Heart left ventricle (tissue), 16 donors: ENCODE results near the gene NKIRAS2. TPM values are rescaled to one million over a fixed set of nuclear protein-coding genes. Genes with fewer than 3 reads are reported as not detected.

ENCODE experiments used
- ATAC-seq, 4 donors: fragments of 200-7000 bp; cut with Tn5 transposase; one replicate each; pipeline ENCODE4 v1.9.1; 2020 to 2022; ENCODE audit warnings: moderate library complexity in 4 of 4, mild to moderate bottlenecking in 3 of 4, moderate number of reproducible peaks in 1 of 4
- DNase-seq, 5 donors: peaks; one replicate each; pipeline ENCODE4 v3.0.0-alpha.2; 2020
- H3K27ac ChIP-seq, 12 donors: fragments of 200-600 bp; sonication (generic) in 4 of 12; one replicate each; pipeline versions ENCODE4 v1.5.0 to v1.8.0; 2016 to 2022; ENCODE audit warnings: mild to moderate bottlenecking in 2 of 12
- H3K27me3 ChIP-seq, 9 donors: fragments of 200-600 bp; sonication (generic) in 2 of 9; one replicate each; pipeline versions ENCODE4 v1.5.1 to v1.8.0; 2016 to 2022; ENCODE audit warnings: mild to moderate bottlenecking in 3 of 9
- H3K36me3 ChIP-seq, 9 donors: fragments of 200-600 bp; sonication (generic) in 2 of 9; one replicate each; pipeline versions ENCODE4 v1.5.0 to v1.8.0; 2018 to 2022; ENCODE audit warnings: mild to moderate bottlenecking in 2 of 9
- H3K4me1 ChIP-seq, 12 donors: fragments of 200-600 bp; sonication (generic) in 4 of 12; one replicate each; pipeline versions ENCODE4 v1.5.0 to v1.8.0; 2016 to 2022; ENCODE audit warnings: mild to moderate bottlenecking in 3 of 12
- H3K4me3 ChIP-seq, 12 donors: fragments of 200-600 bp; sonication (generic) in 4 of 12; one replicate each; pipeline versions ENCODE4 v1.5.0 to v1.8.0; 2017 to 2022; ENCODE audit warnings: mild to moderate bottlenecking in 9 of 12, moderate library complexity in 4 of 12
- H3K9me3 ChIP-seq, 12 donors: fragments of 200-600 bp; sonication (generic) in 4 of 12; one replicate each; pipeline versions ENCODE4 v1.5.0 to v1.8.0; 2016 to 2022; ENCODE audit warnings: mild to moderate bottlenecking in 1 of 12
- POLR2A ChIP-seq, 2 donors: fragments of 450-650 bp; IDR thresholded peaks; one replicate each; pipeline ENCODE4 v1.6.1; 2017; ENCODE audit warnings: antibody characterized with exemption in 2 of 2, mild to moderate bottlenecking in 2 of 2, moderate library complexity in 2 of 2
- WGBS, 4 donors: extraction: QIAGEN DNeasy Blood & Tissue Kit in 2 of 4; methylation state at CpG; one replicate each; pipeline versions ENCODE4 v1.1.5 to v1.1.7; 2013 to 2018; 5-methylcytosine and 5-hydroxymethylcytosine counted together
- intact Hi-C, 10 donors: fragments of 100-400 bp; cut with DNase I; formaldehyde crosslinking; loops; one replicate each; pipeline versions ENCODE4 v1.11.1 to v1.14.2; 2022
- polyA plus RNA-seq, 2 donors: library from polyadenylated mRNA; stranded (reverse); fragments of 200-250 nt; gene quantifications; one replicate each; pipeline ENCODE4 v1.2.3, GENCODE V29; 2013
- total RNA-seq, 9 donors: library from RNA; depleted of rRNA in 2 of 9; stranded (reverse); fragments of >200 nt in 2 of 9; fragmentation: NEBNext Ultra II Directional in 3 of 9; extraction: Animal tissue kit (Norgen Biotek cat#: 25700) in 3 of 9; gene quantifications; one replicate each; pipeline versions ENCODE4 v1.1.0 to v1.2.4, GENCODE V29; 2016 to 2023
- TF ChIP-seq, protein P1 (sequence below), 12 donors: fragments of 200-600 bp; sonication (generic) in 4 of 12; IDR thresholded peaks; one replicate each; pipeline versions ENCODE4 v1.5.0 to v1.8.0; 2018 to 2022; ENCODE audit warnings: antibody characterized with exemption in 12 of 12, mild to moderate bottlenecking in 5 of 12
- donor health status: ischemic (EF 13 %, LVEDD 7.1; RV severe dilation, severe dysfunction).
- donor health status: healthy with polysubstance abuse.
- donor health status: DM: no; HTN: yes; CAD: no.
- donor health status: DM: no; HTN: no; CAD: no.
- donor health status: ischemic (EF 25% LVEDD 6.9; RV normal size, moderate dysfunction).
- donor health status: ischemic (EF 25% LVEDD 5.7; RV mildly dilated, moderate dysfunction).
- donor health status: healthy.
- donor health status: DM: yes; HTN: yes; CAD: no.
- donor health status: ischemic (EF 35%, LVEDD 5.7; RV mildly dilated, moderate dysfunction).
- donor health status: nonischemic (EF 11% LVEDD 7.7; RV severe dilation, severe dysfunction).
- donor health status: DM: yes; HTN: yes; CAD: no.
- donor health status: PGD.
- donor health status: ischemic (EF 29% LVEDD 5.4; RV normal size, mild dysfunction).
- donor health status: nonischemic (EF 23%, LVEDD 6.1; RV moderate dilation, normal function).

Gene NKIRAS2
- total and polyA plus RNA-seq, 11 donors, result 50.6 to 78.9 (median 55.9) TPM

DNA sequence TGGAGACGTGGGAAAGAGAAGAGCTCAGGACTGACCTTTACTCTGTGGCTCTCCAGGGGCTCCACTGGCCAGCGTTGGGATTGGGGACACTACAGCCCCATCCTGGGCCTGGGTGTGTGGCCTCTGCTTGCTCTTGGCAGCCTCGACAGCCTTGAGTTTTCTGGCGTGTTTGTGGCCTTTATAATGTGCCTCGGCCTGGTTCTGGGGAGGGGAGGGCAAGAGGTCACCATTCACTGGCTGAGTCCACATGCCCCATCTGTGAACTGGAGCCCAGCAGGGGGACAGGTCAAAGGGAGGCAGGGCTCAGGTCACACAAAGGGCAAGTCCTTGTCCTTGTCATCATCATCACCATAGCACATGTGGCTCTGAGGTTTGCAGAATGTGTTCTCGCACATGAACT lies 11.7 kb downstream of the NKIRAS2 start:
- Histone ChIP-seq H3K27ac (peak overlapping the region in 1 of 12 donors; percentile 26), H3K4me1 (peaks cover 0 to 5% (median 0%) of the 10 kb centered on the region in 12 donors), H3K36me3 (no peaks in the 10 kb centered on the region), H3K4me3 (no peak overlapping the region), H3K27me3 (peaks cover 0 to 9% (median 0%) of the 10 kb centered on the region in 9 donors), H3K9me3 (no peaks in the 10 kb centered on the region)
- intact Hi-C loops, result no loop called here
- ATAC-seq (peak; percentile 50 to 76 (median 66)), DNase-seq (peak; percentile 42 to 77 (median 59))
- TF ChIP-seq, protein P1, sequence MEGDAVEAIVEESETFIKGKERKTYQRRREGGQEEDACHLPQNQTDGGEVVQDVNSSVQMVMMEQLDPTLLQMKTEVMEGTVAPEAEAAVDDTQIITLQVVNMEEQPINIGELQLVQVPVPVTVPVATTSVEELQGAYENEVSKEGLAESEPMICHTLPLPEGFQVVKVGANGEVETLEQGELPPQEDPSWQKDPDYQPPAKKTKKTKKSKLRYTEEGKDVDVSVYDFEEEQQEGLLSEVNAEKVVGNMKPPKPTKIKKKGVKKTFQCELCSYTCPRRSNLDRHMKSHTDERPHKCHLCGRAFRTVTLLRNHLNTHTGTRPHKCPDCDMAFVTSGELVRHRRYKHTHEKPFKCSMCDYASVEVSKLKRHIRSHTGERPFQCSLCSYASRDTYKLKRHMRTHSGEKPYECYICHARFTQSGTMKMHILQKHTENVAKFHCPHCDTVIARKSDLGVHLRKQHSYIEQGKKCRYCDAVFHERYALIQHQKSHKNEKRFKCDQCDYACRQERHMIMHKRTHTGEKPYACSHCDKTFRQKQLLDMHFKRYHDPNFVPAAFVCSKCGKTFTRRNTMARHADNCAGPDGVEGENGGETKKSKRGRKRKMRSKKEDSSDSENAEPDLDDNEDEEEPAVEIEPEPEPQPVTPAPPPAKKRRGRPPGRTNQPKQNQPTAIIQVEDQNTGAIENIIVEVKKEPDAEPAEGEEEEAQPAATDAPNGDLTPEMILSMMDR (IDR thresholded peaks at IDR 0.05), result no peak
- TF ChIP-seq POLR2A (IDR thresholded peaks at IDR 0.05), result no peak
- 60 to 63% (median 61%) methylated on average over 6 of the region's 6 CpGs for WGBS, 4 donors

DNA sequence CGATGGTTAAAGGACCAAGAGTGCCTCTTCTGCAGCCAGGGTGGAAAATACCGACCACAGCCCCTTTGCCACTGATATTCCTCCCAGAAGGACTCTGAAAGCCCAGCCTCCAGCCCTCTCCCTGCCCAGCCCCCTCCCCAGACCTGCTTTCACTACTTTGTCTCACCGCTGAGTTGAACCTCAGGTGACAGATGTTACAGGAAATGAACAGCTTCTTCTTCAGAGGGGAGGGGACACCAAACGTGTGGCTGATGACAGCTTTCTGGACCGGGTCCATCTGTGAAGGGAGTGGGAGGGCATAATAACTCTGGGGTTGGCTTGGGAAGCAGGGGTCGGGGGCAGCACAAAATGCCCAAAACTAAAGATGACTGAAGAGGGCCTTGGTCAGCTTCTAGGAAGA lies 14.2 kb downstream of the NKIRAS2 start:
- Histone ChIP-seq H3K4me1 (no peaks in the 10 kb centered on the region), H3K36me3 (no peaks in the 10 kb centered on the region), H3K27ac (no peak overlapping the region), H3K9me3 (no peaks in the 10 kb centered on the region), H3K4me3 (no peak overlapping the region), H3K27me3 (peaks cover 0 to 10% (median 0%) of the 10 kb centered on the region in 9 donors)
- WGBS, 4 donors, result 43 to 53% (median 44%) methylated on average over 5 to 6 of the region's 6 CpGs
- ATAC-seq (no peak), DNase-seq (no peak)
- intact Hi-C loops, result no loop called here
- TF ChIP-seq, protein P1 (IDR thresholded peaks at IDR 0.05), result no peak
- TF ChIP-seq POLR2A (IDR thresholded peaks at IDR 0.05), result no peak

DNA sequence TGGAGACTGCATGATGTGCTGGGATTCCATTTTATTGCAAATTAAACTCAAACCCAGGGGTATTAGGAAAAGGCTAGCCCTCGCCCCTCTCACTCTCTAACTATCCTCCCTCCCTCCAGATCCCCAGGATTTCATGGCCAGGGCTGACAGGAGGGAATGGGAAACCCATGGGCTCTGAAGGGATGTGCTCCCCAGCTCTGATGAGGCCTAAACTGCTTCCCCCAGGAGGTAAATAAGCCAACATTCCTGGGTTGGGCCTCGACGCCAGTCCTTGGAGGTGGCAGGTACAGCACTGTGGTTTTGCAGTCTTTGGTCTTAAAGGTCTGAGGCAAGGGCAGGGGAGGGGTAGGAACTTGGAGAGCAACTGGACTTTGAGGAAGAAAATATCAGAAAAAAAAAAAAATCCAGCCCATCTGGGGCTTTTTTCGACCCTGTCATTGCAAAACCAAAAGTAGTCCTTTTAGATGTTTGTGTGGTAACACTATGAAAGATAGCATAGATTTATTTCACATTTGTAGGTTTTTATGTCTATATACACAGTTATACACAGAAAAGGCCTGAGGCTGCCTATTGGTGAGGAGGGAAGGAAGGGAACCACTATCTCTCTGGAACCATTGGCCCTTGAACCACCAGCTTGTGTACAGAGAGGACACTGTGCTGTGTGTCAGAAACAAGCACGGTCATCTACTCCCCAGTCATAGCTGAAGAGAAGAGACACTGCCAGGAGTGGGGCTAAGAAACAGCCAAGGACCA lies 18.5 kb downstream of the NKIRAS2 start:
- ATAC-seq (no peak), DNase-seq (no peak)
- TF ChIP-seq, protein P1 (IDR thresholded peaks at IDR 0.05), result no peak
- TF ChIP-seq POLR2A (IDR thresholded peaks at IDR 0.05), result no peak
- peaks cover 0 to 17% (median 0%) of the 10 kb centered on the region in 9 donors for H3K27me3 ChIP-seq
- no peak overlapping the region for H3K27ac ChIP-seq
- 78 to 89% (median 87%) methylated on average over 5 of the region's 5 CpGs for WGBS, 4 donors
- H3K4me1 ChIP-seq, result peaks cover 0 to 10% (median 0%) of the 10 kb centered on the region in 12 donors
- intact Hi-C loops, result no loop called here
- H3K9me3 ChIP-seq, result no peaks in the 10 kb centered on the region
- no peak overlapping the region for H3K4me3 ChIP-seq
- no peaks in the 10 kb centered on the region for H3K36me3 ChIP-seq

DNA sequence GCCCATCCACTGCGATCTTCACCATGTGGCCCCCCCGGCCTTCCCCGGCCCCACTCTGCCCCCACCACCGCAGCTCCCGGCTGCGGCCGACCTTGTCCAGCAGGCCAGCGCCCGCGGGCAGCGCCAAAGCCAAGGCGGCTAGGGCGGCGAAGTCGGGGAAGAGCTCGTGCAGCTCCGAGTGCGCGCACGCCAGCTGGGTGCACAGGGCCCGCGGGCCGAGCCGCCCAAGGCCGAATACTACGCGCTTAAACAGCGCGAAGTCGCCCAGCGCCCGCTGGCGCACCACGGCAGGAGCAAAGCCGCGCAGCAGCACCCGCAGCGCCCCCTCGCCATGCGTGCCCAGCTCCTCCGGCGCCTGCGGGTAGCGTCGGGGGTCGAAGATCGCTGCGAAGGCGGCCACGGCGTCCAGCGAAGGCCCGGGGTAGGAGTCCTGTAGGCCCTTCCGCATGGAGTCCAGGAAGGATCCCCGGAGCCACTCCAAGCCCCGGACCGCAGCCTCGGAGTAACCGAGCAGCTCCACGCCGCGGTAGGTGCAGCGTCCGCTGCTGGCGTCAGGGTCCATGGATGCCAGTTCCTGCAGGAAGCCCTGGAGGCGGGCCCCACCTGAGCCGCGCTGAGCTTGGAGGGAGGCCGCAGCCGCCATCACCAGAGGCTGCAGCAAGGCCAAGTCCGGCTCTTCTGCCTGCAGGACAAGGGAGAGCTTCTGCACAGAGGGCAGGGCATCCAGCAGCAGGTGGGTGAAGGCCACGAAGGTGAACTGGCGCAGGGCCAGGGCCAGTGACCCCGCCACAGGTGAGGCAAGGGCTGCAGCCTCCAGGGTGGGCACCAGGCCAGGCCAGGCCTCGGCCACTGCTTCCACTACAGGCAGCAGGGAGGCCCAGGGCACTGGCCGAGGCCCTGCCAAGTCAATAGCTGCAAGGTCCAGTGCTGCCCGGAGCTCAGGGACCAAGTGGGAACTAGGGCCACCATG lies 20.2 kb downstream of the NKIRAS2 start:
- Histone ChIP-seq H3K4me1 (peaks cover 0 to 10% (median 0%) of the 10 kb centered on the region in 12 donors), H3K36me3 (no peaks in the 10 kb centered on the region), H3K27ac (no peak overlapping the region), H3K27me3 (peaks cover 0 to 17% (median 0%) of the 10 kb centered on the region in 9 donors), H3K4me3 (peak overlapping the region in 7 of 12 donors; percentile 12 to 34 (median 25)), H3K9me3 (no peaks in the 10 kb centered on the region)
- no peak for TF ChIP-seq POLR2A (IDR thresholded peaks at IDR 0.05)
- TF ChIP-seq, protein P1 (IDR thresholded peaks at IDR 0.05), result no peak
- intact Hi-C loops, result no loop called here
- peak in 2 of 4 donors; percentile 28 to 31 for ATAC-seq
- WGBS, 4 donors, result 26 to 54% (median 41%) methylated on average over 9 to 77 of the region's 77 CpGs
- DNase-seq, result no peak
